Measurements from ENCODE around the gene BCAP31. TPM values are rescaled to one million over a fixed set of nuclear protein-coding genes. Genes with fewer than 3 reads are reported as not detected.

BCAP31 gene
- total and polyA plus RNA-seq, 7 donors = 59.3 to 216 (median 70.9) TPM

GRCh38 chrX:153770601-153771414 is 46.6 kb upstream of the BCAP31 start:
- Histone ChIP-seq H3K36me3 (peaks cover 0 to 59% (median 8%) of the 10 kb centered on the region in 4 donors), H3K27me3 (no peaks in the 10 kb centered on the region), H3K9me3 (no peaks in the 10 kb centered on the region), H3K4me3 (no peak overlapping the region), H3K4me1 (peaks cover 0 to 18% (median 10%) of the 10 kb centered on the region in 4 donors), H3K27ac (no peak overlapping the region)
- TF ChIP-seq EP300 (IDR thresholded peaks at IDR 0.05) = no peak
- no peak for TF ChIP-seq POLR2A (IDR thresholded peaks at IDR 0.05)
- TF ChIP-seq CTCF (IDR thresholded peaks at IDR 0.05) = no peak
- TF ChIP-seq POLR2AphosphoS5 (IDR thresholded peaks at IDR 0.05) = no peak
- no peak for DNase-seq
- 91 to 93% methylated on average over 18 of the region's 18 CpGs for WGBS, 2 donors
- intact Hi-C loops (cut with DNase I) = no loop called here

GRCh38 chrX:153769865-153770600 is 45.8 kb upstream of the BCAP31 start:
- Histone ChIP-seq H3K4me3 (no peak overlapping the region), H3K27ac (no peak overlapping the region), H3K4me1 (peaks cover 0 to 26% (median 12%) of the 10 kb centered on the region in 4 donors), H3K27me3 (no peaks in the 10 kb centered on the region), H3K9me3 (no peaks in the 10 kb centered on the region), H3K36me3 (peaks cover 0 to 51% (median 5%) of the 10 kb centered on the region in 4 donors)
- intact Hi-C loops (cut with DNase I) = no loop called here
- peak; percentile 63 for DNase-seq
- WGBS, 2 donors = 86 to 88% methylated on average over 25 of the region's 25 CpGs
- TF ChIP-seq EP300 (IDR thresholded peaks at IDR 0.05) = no peak
- no peak for TF ChIP-seq POLR2A (IDR thresholded peaks at IDR 0.05)
- no peak for TF ChIP-seq POLR2AphosphoS5 (IDR thresholded peaks at IDR 0.05)
- no peak for TF ChIP-seq CTCF (IDR thresholded peaks at IDR 0.05)

- WGBS, 2 donors = 86 to 89% methylated on average over 23 of the region's 23 CpGs
- Histone ChIP-seq H3K27ac (no peak overlapping the region), H3K27me3 (no peaks in the 10 kb centered on the region), H3K4me3 (no peak overlapping the region), H3K4me1 (peaks cover 0 to 33% (median 15%) of the 10 kb centered on the region in 4 donors), H3K36me3 (peaks cover 0 to 44% (median 1%) of the 10 kb centered on the region in 4 donors), H3K9me3 (no peaks in the 10 kb centered on the region)
- intact Hi-C loops (cut with DNase I) = no loop called here
- peak; percentile 65 for DNase-seq
- no peak for TF ChIP-seq CTCF (IDR thresholded peaks at IDR 0.05)
- TF ChIP-seq EP300 (IDR thresholded peaks at IDR 0.05) = no peak
- TF ChIP-seq POLR2AphosphoS5 (IDR thresholded peaks at IDR 0.05) = no peak
- TF ChIP-seq POLR2A (IDR thresholded peaks at IDR 0.05) = no peak
These were observed 45.1 kb upstream of the BCAP31 start for GRCh38 chrX:153769158-153769864.

GRCh38 chrX:153768311-153769157 is 44.3 kb upstream of the BCAP31 start:
- no peak for DNase-seq
- H3K36me3 ChIP-seq = peaks cover 0 to 38% (median 0%) of the 10 kb centered on the region in 4 donors
- no peak overlapping the region for H3K4me3 ChIP-seq
- H3K9me3 ChIP-seq = no peaks in the 10 kb centered on the region
- WGBS, 2 donors = 70 to 78% methylated on average over 22 of the region's 22 CpGs
- no peaks in the 10 kb centered on the region for H3K27me3 ChIP-seq
- H3K4me1 ChIP-seq = peaks cover 0 to 34% (median 16%) of the 10 kb centered on the region in 4 donors
- intact Hi-C loops (cut with DNase I) = no loop called here
- TF ChIP-seq EP300 (IDR thresholded peaks at IDR 0.05) = no peak
- TF ChIP-seq CTCF (IDR thresholded peaks at IDR 0.05) = no peak
- no peak for TF ChIP-seq POLR2AphosphoS5 (IDR thresholded peaks at IDR 0.05)
- no peak for TF ChIP-seq POLR2A (IDR thresholded peaks at IDR 0.05)
- peak overlapping the region in 3 of 4 donors; percentile 14 to 86 (median 86) for H3K27ac ChIP-seq

Data from sigmoid colon (tissue), 7 donors.